Eye (tissue), 1 donor: Measurements from ENCODE around the gene CTNNA1.
"Not testable (repeated sequence)": the region's sequence is repeated elsewhere in the genome, so short reads cannot be mapped to it uniquely, and the experiment has no call there.

Source experiments
- DNase-seq: peaks from one replicate; pipeline ENCODE4 v3.0.0-alpha.2; 2015

Gene CTNNA1

DNA sequence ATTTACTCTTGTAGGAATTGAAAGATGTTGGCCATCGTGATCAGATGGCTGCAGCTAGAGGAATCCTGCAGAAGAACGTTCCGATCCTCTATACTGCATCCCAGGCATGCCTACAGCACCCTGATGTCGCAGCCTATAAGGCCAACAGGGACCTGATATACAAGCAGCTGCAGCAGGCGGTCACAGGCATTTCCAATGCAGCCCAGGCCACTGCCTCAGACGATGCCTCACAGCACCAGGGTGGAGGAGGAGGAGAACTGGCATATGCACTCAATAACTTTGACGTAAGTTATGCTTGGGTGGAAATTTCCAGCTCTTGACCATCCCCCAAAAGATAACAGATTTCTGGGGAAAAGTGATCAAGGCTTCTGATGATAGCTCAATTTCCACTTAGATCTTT is 71.3 kb downstream of the CTNNA1 start:
- no peak for DNase-seq

DNA sequence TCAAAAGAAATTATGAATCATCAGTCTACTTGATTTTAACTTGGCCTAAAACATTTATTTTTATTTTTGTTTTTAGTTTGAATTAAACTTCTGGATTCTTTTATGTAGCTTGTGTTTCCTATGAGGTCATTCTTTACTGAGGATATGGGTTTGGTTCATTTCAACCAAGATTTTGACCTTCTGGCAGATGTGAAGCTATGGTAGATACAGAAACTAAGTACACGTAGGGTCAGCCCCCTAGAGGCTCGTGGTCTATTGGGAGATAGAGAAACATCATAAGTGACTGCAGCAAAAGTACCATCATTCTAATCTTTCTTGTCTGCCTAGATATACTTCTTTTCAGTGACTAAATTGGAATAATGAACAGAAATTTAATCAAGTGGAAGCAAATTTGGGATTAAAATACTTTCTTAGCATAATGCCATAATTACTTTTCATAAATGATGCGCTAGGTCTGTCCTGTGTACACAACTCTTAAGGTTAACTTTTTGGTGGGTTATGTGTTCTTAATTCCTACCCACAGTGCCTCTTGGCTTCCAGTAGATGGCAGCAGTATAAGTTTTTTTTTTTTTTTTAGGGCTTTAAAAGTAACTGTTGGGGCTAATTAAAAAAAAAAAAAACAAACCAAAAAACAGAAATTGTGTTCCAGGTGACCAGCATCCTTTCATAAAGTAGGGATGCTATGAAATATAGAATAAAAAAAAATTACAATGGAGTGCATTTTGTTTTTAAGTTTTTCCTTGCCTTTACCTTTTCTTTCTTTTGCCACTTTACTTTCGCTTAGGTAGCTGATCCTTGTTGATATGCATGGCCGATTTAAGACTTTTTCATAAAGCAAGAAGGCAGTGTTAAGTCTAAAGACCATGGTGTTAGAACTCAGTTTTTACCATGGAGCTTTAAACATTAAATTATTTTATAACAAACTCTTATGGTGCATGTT is 72.0 kb downstream of the CTNNA1 start:
- peak; percentile 17 for DNase-seq

DNA sequence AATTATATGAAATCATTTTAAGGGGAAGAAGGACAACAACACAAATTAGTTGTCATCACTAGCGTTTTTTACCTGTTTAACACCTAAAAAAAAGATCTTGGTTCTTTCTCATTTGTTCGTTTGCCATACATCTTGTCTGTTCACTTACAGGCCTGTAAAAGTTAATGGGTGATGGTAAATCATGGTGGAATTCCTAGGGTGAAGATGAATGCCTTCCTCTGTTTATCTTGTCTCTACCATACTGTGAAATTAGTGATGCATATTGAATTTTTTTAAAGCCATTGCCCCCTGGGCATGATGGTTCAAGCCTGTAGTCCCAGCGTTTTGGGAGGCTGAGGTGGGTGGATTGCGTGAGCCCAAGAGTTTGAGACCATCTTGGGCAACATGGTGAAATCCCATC is 75.3 kb downstream of the CTNNA1 start:
- no peak for DNase-seq

DNA sequence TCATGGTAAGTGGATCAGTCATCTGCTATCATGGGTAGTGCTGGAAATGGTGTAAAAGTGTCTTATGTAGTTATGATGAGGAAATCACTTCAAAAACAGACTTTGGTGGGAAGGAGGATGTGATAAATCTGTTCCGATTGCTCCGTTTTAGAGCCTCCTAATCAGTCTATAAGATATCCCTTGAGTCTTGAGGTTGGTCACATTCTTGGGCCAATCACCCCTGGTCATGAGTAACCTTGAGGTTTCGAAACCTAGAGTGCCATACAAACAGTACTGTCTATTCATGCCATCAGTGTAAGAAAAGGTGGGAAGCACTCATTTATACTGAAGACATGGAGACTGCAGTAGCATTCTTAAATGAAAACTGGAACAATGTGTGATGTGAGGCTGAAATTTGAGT is 76.1 kb downstream of the CTNNA1 start:
- DNase-seq = no peak

DNA sequence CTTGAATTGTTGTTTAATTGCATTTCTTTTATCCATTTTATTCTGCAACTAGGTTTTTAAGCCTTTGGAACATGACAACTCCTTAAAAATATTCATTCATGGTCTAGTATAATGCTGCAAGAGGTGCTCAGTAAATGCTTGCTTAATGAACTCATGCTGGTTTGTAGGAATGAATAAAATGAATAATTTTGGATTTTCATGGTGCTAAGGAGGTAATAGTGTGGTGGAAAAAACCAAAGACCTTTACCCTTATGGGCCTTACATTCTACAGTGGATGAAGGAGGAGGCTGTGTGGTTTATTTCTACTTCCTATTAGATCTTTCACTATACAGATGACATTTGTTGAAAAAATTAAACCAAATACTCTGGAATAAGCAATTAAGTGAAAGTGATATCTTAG is 78.5 kb downstream of the CTNNA1 start:
- no peak for DNase-seq

DNA sequence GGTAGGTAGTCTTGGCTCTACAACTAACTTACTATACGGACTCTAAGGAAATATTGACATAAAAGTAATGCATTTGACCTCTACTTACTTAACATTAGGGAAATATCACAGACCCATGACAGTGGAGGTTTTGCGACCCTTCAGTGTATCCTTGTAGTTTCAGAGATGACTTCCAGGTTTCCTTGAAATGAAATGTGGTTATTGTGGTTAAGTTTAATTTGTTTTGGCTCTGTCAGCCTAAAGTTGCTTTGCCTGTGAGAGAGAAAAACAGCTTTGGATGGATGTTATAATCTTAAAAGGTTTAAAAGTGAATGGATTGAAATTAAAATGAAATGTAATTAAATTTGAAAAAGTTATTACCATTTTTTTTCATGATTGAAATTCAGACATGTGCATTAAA is 79.0 kb downstream of the CTNNA1 start:
- DNase-seq = no peak

DNA sequence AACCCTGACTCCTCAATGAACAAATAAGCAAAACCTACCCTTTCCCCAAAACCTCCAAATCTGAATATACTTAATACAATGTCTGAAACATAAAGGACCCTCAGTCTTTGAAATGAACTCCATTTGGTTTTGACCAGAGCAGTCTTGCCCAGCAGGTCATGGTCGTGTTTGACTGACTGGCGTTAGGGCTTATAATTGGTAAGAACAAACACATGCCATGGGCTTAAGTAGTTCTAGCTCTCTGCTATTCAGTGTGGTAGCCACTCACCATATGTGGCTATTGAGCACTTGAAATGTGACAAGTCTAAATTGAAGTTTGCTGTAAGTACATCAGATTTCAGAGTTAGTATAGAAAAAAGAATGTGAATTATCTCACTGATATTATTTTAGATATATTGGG is 79.9 kb downstream of the CTNNA1 start:
- no peak for DNase-seq

GRCh38 chr5:138833726-138834480 is 80.7 kb downstream of the CTNNA1 start:
- no peak for DNase-seq

DNA sequence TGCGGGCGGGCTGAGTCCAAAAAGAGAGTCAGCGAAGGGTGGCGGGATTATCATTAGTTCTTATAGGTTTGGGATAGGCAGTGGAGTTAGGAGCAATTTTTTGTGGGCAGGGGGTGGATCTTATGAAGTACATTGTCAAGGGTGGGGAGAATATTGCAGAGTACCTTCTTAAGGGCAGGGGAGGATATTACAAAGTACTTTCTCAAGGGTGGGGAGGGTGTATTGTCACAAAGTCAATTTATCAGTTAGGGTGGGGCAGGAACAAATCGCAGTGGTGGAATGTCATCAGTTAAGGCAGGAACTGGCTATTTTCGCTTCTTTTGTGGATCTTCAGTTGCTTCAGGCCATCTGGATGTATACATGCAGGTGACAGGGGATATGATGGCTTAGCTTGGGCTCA is 81.6 kb downstream of the CTNNA1 start:
- DNase-seq = not testable (repeated sequence)

GRCh38 chr5:138837160-138837559 is 83.9 kb downstream of the CTNNA1 start:
- DNase-seq = no peak

GRCh38 chr5:138840103-138840502 is 86.9 kb downstream of the CTNNA1 start:
- DNase-seq = peak; percentile 88

GRCh38 chr5:138841531-138841930 is 88.3 kb downstream of the CTNNA1 start:
- no peak for DNase-seq

DNA sequence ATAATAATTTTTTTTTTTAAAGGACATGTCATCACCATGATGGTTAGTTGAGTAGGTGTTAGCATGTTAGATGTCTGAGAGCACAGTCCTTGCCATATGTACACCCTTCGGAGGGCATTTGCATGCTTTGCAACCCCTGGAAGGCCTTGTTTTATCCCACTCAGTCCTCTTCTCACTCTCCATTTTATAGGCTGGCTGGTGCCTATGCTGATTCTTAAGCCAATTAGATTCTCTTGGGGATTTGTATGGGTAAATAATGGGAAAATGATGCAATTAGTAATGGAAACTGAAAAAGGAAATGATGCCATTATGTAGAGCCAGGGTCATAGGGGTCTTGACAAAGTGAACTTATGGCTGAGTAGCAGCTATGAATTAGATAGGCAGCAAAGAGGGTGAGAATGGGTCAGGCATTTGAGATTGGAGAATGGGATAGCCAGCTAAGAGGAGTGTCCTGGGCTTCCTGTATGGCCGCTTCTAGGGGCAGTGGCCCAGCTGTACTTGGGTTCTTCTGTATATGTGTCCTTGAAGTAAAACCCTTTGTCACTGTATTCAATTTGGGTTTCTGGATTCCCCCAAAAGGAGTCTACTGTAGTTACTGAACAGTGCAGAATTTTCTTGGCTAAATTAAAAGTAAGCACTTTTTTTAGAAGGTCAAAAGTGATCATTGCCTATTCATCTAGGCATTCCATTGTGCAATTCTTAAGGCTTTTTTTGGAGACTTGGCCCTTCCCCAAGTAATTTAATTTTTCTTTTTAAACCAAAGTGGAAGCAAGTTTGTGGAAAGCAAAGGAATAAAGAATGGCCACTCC is 90.3 kb downstream of the CTNNA1 start:
- no peak for DNase-seq

DNA sequence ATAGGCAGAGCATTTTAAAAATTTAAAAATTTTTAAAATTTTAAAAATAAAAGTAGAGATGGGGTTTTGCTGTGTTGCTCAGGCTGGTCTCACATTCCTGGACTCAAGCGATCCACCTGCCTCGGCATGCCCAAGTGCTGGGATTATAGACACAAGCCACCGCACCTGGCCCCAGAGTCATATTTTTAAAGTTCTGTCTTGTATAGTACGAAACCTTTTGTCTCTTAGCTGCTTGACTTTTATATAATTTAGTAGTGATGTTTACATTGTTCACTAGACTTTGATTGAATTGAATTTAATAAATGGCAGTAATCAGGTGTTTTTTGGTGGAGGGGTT is 90.9 kb downstream of the CTNNA1 start:
- no peak for DNase-seq

- DNase-seq = no peak
These were observed 91.7 kb downstream of the CTNNA1 start for GRCh38 chr5:138844812-138845513.

DNA sequence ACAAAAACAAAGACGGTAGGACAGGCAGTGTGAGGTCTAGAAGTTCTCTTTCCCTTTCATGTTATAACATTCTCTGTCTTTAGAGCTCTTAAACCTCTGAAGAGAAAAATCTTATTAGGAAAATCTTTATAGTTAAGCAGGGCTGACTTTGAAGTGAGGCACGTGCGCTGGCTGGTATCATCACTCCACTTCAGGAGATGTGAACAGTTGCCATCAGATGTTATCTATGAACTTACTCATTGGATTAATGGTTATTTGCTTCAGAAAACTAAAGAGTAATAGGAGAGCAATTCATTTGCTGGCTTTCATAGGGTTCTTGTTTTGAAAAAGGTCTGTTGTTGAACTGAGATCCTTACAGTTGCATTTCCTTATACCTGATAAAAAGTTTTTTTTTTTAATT is 96.2 kb downstream of the CTNNA1 start:
- no peak for DNase-seq

DNA sequence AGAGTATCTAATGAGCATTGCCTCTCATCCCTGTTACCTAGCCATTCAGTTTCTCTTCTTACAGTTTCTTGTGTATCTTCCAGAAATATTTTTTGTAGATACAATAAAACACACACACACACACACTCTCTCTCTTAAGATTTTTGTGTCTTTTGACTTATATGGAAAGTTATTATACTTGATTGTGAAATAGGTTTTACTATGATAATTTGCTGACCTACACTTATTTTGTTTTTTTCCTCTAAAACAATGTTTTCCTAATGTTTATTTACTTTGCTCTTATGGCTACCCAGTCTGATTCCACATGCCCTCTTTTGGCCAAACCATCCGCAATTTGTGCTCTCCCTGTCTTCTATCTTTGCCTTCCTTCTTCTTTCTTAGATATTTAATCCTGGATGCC is 96.7 kb downstream of the CTNNA1 start:
- DNase-seq = no peak

DNA sequence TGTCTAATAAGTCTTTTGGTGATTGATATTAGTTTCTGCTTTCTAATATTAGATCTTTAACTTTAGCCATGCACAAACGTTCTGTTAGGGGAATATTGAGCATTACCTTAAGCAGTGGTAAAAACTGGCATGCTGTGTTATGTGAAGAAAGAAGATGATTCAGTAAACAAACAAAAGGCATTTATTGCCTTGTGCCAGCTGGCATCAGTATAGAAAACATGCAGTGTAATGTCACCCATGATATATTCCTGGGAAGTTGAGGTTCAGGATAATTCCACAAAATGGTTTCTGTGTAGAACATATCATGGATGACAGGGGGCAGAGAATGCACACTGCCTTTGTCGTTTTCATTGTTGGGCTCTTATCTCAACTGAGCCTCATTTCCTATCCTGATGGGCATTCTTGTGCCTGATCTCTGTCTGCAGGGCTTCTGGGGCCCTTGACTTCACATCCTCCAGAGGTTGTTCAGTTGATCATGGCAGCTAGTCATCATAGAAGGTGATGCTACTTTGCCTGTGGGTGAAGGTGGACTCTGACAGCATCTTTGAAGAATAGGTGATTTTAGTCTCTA is 97.7 kb downstream of the CTNNA1 start:
- DNase-seq = no peak

DNA sequence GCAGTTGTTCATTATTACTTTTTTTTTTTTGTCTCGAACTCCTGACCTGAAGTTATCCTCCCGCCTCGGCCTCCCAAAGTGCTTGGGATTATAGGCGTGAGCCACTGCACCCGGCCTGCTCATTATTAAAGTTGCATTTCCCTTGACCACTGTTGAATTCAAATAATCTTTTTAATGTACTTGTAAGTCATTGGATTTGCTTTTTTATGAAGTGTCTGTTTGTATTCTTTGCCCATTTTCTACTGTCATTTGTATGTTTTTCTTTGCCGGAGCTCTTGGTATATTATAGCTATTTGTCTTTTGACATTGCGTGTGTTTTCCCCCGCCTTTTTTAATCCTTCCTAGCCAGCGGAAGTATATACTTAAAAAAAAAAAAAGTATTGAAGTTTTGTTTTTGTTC is 99.9 kb downstream of the CTNNA1 start:
- DNase-seq = no peak

DNA sequence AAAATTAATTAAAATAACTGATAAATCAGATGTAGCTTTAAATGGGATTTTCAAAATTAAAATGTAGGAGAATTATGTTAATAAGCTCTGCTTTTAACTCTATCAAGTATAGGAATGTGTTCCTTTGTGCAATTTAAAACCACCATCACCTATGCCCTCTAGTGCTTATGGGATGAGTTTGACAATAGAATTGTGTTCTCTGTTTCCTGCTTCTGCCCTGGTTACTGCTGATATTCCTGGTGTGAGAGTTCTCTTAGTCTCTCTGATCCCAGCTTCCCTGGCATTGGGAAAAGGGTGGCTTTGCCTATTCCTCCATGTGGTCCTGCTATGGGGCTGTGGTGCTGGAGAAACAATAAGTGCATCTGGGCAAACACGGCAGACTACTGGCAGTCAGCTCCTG is 113.8 kb downstream of the CTNNA1 start:
- DNase-seq = no peak

DNA sequence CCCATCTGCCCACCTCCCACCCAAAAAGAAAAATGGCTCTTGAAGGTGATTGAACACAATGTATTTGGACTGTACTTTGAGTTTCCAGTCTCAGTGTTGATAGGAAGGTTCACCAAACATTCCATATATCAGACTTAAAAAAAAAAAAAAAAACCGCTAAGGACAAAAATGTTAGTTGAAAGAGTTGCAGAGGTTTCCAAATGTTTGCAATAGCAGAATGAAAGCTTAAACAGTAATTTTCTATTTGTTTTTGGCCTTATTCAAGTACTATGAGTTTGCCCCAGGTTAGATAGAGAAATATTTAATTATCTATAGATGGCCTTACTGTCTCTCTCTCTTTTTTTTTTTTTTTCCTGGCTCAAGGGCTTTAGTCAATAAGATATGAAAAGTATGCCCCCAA is 115.8 kb downstream of the CTNNA1 start:
- no peak for DNase-seq

DNA sequence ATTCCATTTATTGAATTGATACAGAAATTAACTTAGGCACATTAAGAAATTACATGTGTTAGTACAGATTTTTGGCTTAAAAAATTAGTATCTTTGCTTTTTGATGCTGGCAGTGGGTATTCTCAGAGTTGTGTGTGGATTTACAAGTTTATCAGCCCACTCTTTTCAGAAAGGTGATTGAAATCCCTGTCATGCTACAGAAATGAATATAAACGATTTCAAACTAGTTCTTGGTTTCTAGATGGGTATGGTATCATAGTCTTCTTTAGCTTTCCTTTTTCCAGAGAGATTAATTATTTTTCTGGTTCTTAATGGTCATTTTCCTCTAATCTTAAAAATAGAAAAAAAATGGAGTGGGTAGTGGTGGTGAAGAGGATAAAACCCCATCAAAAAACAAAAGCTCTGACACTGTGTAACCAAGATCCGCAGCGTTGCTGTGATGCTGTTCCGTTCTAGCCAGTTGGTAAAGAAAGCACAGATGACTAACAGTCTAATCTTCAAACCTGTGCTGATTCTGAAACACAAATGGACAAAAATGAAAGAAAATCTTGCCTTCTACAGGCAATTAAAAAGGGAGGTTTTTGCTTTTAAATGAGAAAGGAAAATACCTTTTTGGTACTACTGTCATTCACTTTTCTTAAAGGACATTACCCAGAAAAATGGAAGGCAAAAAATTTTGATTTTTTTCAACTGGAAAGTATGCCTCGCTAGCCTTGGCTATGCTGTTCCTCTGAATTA is 116.7 kb downstream of the CTNNA1 start:
- peak; percentile 24 for DNase-seq
